Measurements from ENCODE around the gene PISD.

- no peak for TF ChIP-seq POLR2A (IDR thresholded peaks at IDR 0.05)
- TF ChIP-seq CTCF (IDR thresholded peaks at IDR 0.05): no peak
These were observed 75.7 kb downstream of the PISD start for GRCh38 chr22:31586137-31586920.
